Neural cell (in vitro differentiated cells): ENCODE data around the gene PRKCSH.

Experiments
- CTCF ChIP-seq: fragments of 450-650 bp; IDR thresholded peaks from 2 replicates; pipeline ENCODE4 v1.5.1; 2014; ENCODE audit warnings: antibody characterized with exemption, mild to moderate bottlenecking, moderate library complexity; ENCODE audit not compliant: poor library complexity, severe bottlenecking
- EZH2 ChIP-seq: fragments of 200-600, 300-800 bp; shearing (Covaris generic), sonication (generic); IDR thresholded peaks from 2 replicates; pipeline ENCODE4 v1.6.1; 2014; ENCODE audit warnings: antibody characterized with exemption, low read length, borderline replicate concordance, mild to moderate bottlenecking; ENCODE audit not compliant: insufficient read depth, poor library complexity, severe bottlenecking
- POLR2AphosphoS5 ChIP-seq: IDR thresholded peaks from 2 replicates; pipeline ENCODE4 v1.6.1; 2012

GRCh38 chr19:11473725-11474124, 38.3 kb downstream of the PRKCSH start:
- no peak for TF ChIP-seq POLR2AphosphoS5
- TF ChIP-seq CTCF: no peak
- no peak for TF ChIP-seq EZH2
